Activated naive CD8-positive, alpha-beta T cell treated with anti-CD3 and anti-CD28 coated beads, Interleukin-2, amount 10 ng/mL, durations not matched to agents 7 days and 5 days (primary cell): ENCODE data around the gene SYT17. TPM values are rescaled to one million over a fixed set of nuclear protein-coding genes. Genes with fewer than 3 reads are reported as not detected.

ENCODE experiments used
- ATAC-seq: fragments of 150-1000 bp; cut with Tn5 transposase; one replicate; pipeline ENCODE4 v1.10.0; 2021; ENCODE audit warnings: low read depth, moderate library complexity
- POLR2A ChIA-PET: fragments of 350-600 bp; sonication (Branson Sonifier 250); formaldehyde crosslinking; loops from one replicate; lab custom pipeline; 2021; ENCODE audit warnings: antibody characterized with exemption; lab: Charles Lee
- DNase-seq: peaks from one replicate; pipeline ENCODE4 v3.0.0; 2021
- H3K27ac Mint-ChIP-seq: one replicate; pipeline ENCODE4 v1.8.0; 2022; ENCODE audit warnings: mild to moderate bottlenecking, mixed read lengths
- H3K27me3 Mint-ChIP-seq: one replicate; pipeline ENCODE4 v1.8.0; 2022; ENCODE audit warnings: mild to moderate bottlenecking, moderate library complexity, mixed read lengths
- H3K36me3 Mint-ChIP-seq: one replicate; pipeline ENCODE4 v1.8.0; 2021; ENCODE audit warnings: mild to moderate bottlenecking, mixed read lengths
- H3K4me1 Mint-ChIP-seq: one replicate; pipeline ENCODE4 v1.8.0; 2021; ENCODE audit warnings: mixed read lengths
- H3K4me3 Mint-ChIP-seq: one replicate; pipeline ENCODE4 v1.8.0; 2022; ENCODE audit warnings: mild to moderate bottlenecking, moderate library complexity, mixed read lengths
- H3K9me3 Mint-ChIP-seq: one replicate; pipeline ENCODE4 v1.8.0; 2021; ENCODE audit warnings: mixed read lengths
- total RNA-seq, 2 experiments: library from RNA; stranded (reverse); gene quantifications; one replicate each; pipeline ENCODE4 v1.2.3, GENCODE V29; 2021

SYT17 gene
- total RNA-seq, 2 experiments from 2014 or later, result not detected

- Mint-ChIP-seq H3K9me3 (no peaks in the 10 kb centered on the region), H3K27ac (no peak overlapping the region), H3K4me3 (no peak overlapping the region), H3K27me3 (peaks cover 5% of the 10 kb centered on the region), H3K4me1 (peaks cover 14% of the 10 kb centered on the region), H3K36me3 (no peaks in the 10 kb centered on the region)
- DNase-seq (no peak), ATAC-seq (no peak)
- POLR2A ChIA-PET, result no interaction called here
Observed at GRCh38 chr16:19132898-19133297, 35.1 kb upstream of the SYT17 start.

- H3K4me3 Mint-ChIP-seq, result no peak overlapping the region
Observed at GRCh38 chr16:19133600-19133999, 34.4 kb upstream of the SYT17 start.

GRCh38 chr16:19135201-19135842, 32.7 kb upstream of the SYT17 start:
- no peak for ATAC-seq
- POLR2A ChIA-PET, result no interaction called here

More at GRCh38 chr16:19133600-19133999, 34.4 kb upstream of the SYT17 start:
- H3K4me1 Mint-ChIP-seq, result peaks cover 14% of the 10 kb centered on the region
- H3K36me3 Mint-ChIP-seq, result no peaks in the 10 kb centered on the region
- no peak overlapping the region for H3K27ac Mint-ChIP-seq
- H3K9me3 Mint-ChIP-seq, result no peaks in the 10 kb centered on the region
- POLR2A ChIA-PET, result no interaction called here
- ATAC-seq (no peak), DNase-seq (no peak)
- peaks cover 8% of the 10 kb centered on the region for H3K27me3 Mint-ChIP-seq

GRCh38 chr16:19135896-19136438, 32.1 kb upstream of the SYT17 start:
- H3K36me3 Mint-ChIP-seq, result no peaks in the 10 kb centered on the region
- peaks cover 11% of the 10 kb centered on the region for H3K27me3 Mint-ChIP-seq
- H3K27ac Mint-ChIP-seq, result no peak overlapping the region
- ATAC-seq (no peak), DNase-seq (no peak)
- POLR2A ChIA-PET, result no interaction called here
- H3K4me1 Mint-ChIP-seq, result peaks cover 4% of the 10 kb centered on the region
- no peak overlapping the region for H3K4me3 Mint-ChIP-seq
- no peaks in the 10 kb centered on the region for H3K9me3 Mint-ChIP-seq

More at GRCh38 chr16:19135201-19135842, 32.7 kb upstream of the SYT17 start:
- DNase-seq, result no peak
- H3K27me3 Mint-ChIP-seq, result peaks cover 11% of the 10 kb centered on the region
- peaks cover 9% of the 10 kb centered on the region for H3K4me1 Mint-ChIP-seq
- H3K27ac Mint-ChIP-seq, result no peak overlapping the region
- no peaks in the 10 kb centered on the region for H3K36me3 Mint-ChIP-seq
- no peak overlapping the region for H3K4me3 Mint-ChIP-seq
- H3K9me3 Mint-ChIP-seq, result no peaks in the 10 kb centered on the region

- POLR2A ChIA-PET, result no interaction called here
- ATAC-seq (no peak), DNase-seq (no peak)
- H3K4me1 Mint-ChIP-seq, result no peaks in the 10 kb centered on the region
- H3K27me3 Mint-ChIP-seq, result peaks cover 11% of the 10 kb centered on the region
- H3K27ac Mint-ChIP-seq, result no peak overlapping the region
- H3K9me3 Mint-ChIP-seq, result no peaks in the 10 kb centered on the region
- no peak overlapping the region for H3K4me3 Mint-ChIP-seq
- no peaks in the 10 kb centered on the region for H3K36me3 Mint-ChIP-seq
Observed at GRCh38 chr16:19136549-19137196, 31.4 kb upstream of the SYT17 start.

GRCh38 chr16:19137201-19138128, 30.6 kb upstream of the SYT17 start:
- H3K27me3 Mint-ChIP-seq, result peaks cover 11% of the 10 kb centered on the region
- H3K27ac Mint-ChIP-seq, result no peak overlapping the region
- H3K9me3 Mint-ChIP-seq, result no peaks in the 10 kb centered on the region
- no peaks in the 10 kb centered on the region for H3K4me1 Mint-ChIP-seq
- POLR2A ChIA-PET, result no interaction called here
- no peaks in the 10 kb centered on the region for H3K36me3 Mint-ChIP-seq
- no peak for DNase-seq
- no peak for ATAC-seq
- H3K4me3 Mint-ChIP-seq, result no peak overlapping the region

- no peaks in the 10 kb centered on the region for H3K9me3 Mint-ChIP-seq
- ATAC-seq, result no peak
- POLR2A ChIA-PET, result no interaction called here
- H3K36me3 Mint-ChIP-seq, result no peaks in the 10 kb centered on the region
- H3K27ac Mint-ChIP-seq, result no peak overlapping the region
- H3K4me1 Mint-ChIP-seq, result no peaks in the 10 kb centered on the region
- H3K27me3 Mint-ChIP-seq, result peaks cover 11% of the 10 kb centered on the region
- no peak overlapping the region for H3K4me3 Mint-ChIP-seq
- no peak for DNase-seq
Observed at GRCh38 chr16:19138601-19139000, 29.4 kb upstream of the SYT17 start.

GRCh38 chr16:19139436-19140091, 28.5 kb upstream of the SYT17 start:
- ATAC-seq, result no peak
- Mint-ChIP-seq H3K27ac (no peak overlapping the region), H3K9me3 (no peaks in the 10 kb centered on the region), H3K27me3 (peaks cover 11% of the 10 kb centered on the region), H3K4me1 (no peaks in the 10 kb centered on the region), H3K4me3 (no peak overlapping the region), H3K36me3 (no peaks in the 10 kb centered on the region)
- DNase-seq, result no peak
- POLR2A ChIA-PET, result no interaction called here

- H3K27ac Mint-ChIP-seq, result no peak overlapping the region
- POLR2A ChIA-PET, result no interaction called here
- DNase-seq (no peak), ATAC-seq (no peak)
- no peaks in the 10 kb centered on the region for H3K36me3 Mint-ChIP-seq
- no peaks in the 10 kb centered on the region for H3K9me3 Mint-ChIP-seq
- peaks cover 11% of the 10 kb centered on the region for H3K27me3 Mint-ChIP-seq
- no peaks in the 10 kb centered on the region for H3K4me1 Mint-ChIP-seq
- no peak overlapping the region for H3K4me3 Mint-ChIP-seq
Observed at GRCh38 chr16:19140396-19140795, 27.6 kb upstream of the SYT17 start.

- peaks cover 2% of the 10 kb centered on the region for H3K9me3 Mint-ChIP-seq
- H3K4me1 Mint-ChIP-seq, result no peaks in the 10 kb centered on the region
- POLR2A ChIA-PET, result no interaction called here
- no peak overlapping the region for H3K4me3 Mint-ChIP-seq
- DNase-seq (no peak), ATAC-seq (no peak)
- peaks cover 11% of the 10 kb centered on the region for H3K27me3 Mint-ChIP-seq
- no peaks in the 10 kb centered on the region for H3K36me3 Mint-ChIP-seq
- H3K27ac Mint-ChIP-seq, result no peak overlapping the region
Observed at GRCh38 chr16:19142939-19143598, 25.0 kb upstream of the SYT17 start.

GRCh38 chr16:19143599-19143956, 24.5 kb upstream of the SYT17 start:
- no peaks in the 10 kb centered on the region for H3K36me3 Mint-ChIP-seq
- H3K9me3 Mint-ChIP-seq, result peaks cover 2% of the 10 kb centered on the region
- peaks cover 9% of the 10 kb centered on the region for H3K27me3 Mint-ChIP-seq
- no peaks in the 10 kb centered on the region for H3K4me1 Mint-ChIP-seq
- DNase-seq (no peak), ATAC-seq (no peak)
- H3K27ac Mint-ChIP-seq, result no peak overlapping the region
- POLR2A ChIA-PET, result no interaction called here
- H3K4me3 Mint-ChIP-seq, result no peak overlapping the region

GRCh38 chr16:19145010-19145409, 23.0 kb upstream of the SYT17 start:
- DNase-seq (no peak), ATAC-seq (no peak)
- POLR2A ChIA-PET, result no interaction called here
- peaks cover 2% of the 10 kb centered on the region for H3K9me3 Mint-ChIP-seq
- H3K27ac Mint-ChIP-seq, result no peak overlapping the region
- H3K4me1 Mint-ChIP-seq, result no peaks in the 10 kb centered on the region
- peaks cover 5% of the 10 kb centered on the region for H3K27me3 Mint-ChIP-seq
- H3K4me3 Mint-ChIP-seq, result no peak overlapping the region
- H3K36me3 Mint-ChIP-seq, result no peaks in the 10 kb centered on the region

- ATAC-seq, result no peak
- Mint-ChIP-seq H3K27me3 (peaks cover 5% of the 10 kb centered on the region), H3K9me3 (peaks cover 2% of the 10 kb centered on the region), H3K4me3 (no peak overlapping the region), H3K36me3 (no peaks in the 10 kb centered on the region), H3K27ac (no peak overlapping the region), H3K4me1 (no peaks in the 10 kb centered on the region)
- no peak for DNase-seq
- POLR2A ChIA-PET, result no interaction called here
Observed at GRCh38 chr16:19147126-19147525, 20.9 kb upstream of the SYT17 start.
